K562 (cell line): ENCODE measurements around the gene MALAT1. TPM values are rescaled to one million over a fixed set of nuclear protein-coding genes. Genes with fewer than 3 reads are reported as not detected.

Source experiments
- ADNP ChIP-seq: fragments of 200-800 bp; sonication (Bioruptor generic); IDR thresholded peaks from 2 replicates; pipeline ENCODE4 v1.6.1; 2016; ENCODE audit warnings: missing genetic modification characterization, missing compliant biosample characterization
- GABPB2 ChIP-seq: fragments of 250-450 bp; sonication (Bioruptor Pico); conservative IDR thresholded peaks from 2 replicates; pipeline ENCODE4 v1.5.1; 2021; ENCODE audit warnings: mild to moderate bottlenecking
- GTF2A2 ChIP-seq: IDR thresholded peaks from 2 replicates; pipeline ENCODE4 v1.6.1; 2016; ENCODE audit warnings: mild to moderate bottlenecking, missing genetic modification characterization, missing compliant biosample characterization
- HIVEP1 ChIP-seq: fragments of 250-450 bp; sonication (Bioruptor Pico); IDR thresholded peaks from 2 replicates; pipeline ENCODE4 v1.4.0; 2020; ENCODE audit warnings: mild to moderate bottlenecking
- MAFF ChIP-seq: IDR thresholded peaks from 2 replicates; pipeline ENCODE4 v1.6.1; 2012; ENCODE audit warnings: low read length, improper control_type of control experiment
- POLR2AphosphoS2 ChIP-seq: IDR thresholded peaks from 2 replicates; pipeline ENCODE4 v1.6.1; 2012; ENCODE audit warnings: low read length, improper control_type of control experiment
- SP1 ChIP-seq: sonication (generic); formaldehyde crosslinking; IDR thresholded peaks from 2 replicates; pipeline ENCODE4 v1.8.1; 2022; ENCODE audit warnings: mild to moderate bottlenecking, missing genetic modification reagents
- ZNF3 ChIP-seq: fragments of 250-450 bp; sonication (Bioruptor Pico); IDR thresholded peaks from 2 replicates; pipeline ENCODE4 v1.5.0; 2021; ENCODE audit warnings: mild to moderate bottlenecking, moderate library complexity
- ZNF778 ChIP-seq: fragments of 450-650 bp; formaldehyde crosslinking; IDR thresholded peaks from 2 replicates; pipeline ENCODE4 v1.4.0; 2020; ENCODE audit warnings: mild to moderate bottlenecking, moderate library complexity
- ZSCAN32 ChIP-seq: fragments of 450-650 bp; formaldehyde crosslinking; IDR thresholded peaks from 2 replicates; pipeline ENCODE4 v1.4.0; 2020; ENCODE audit warnings: mild to moderate bottlenecking, moderate library complexity
- polyA plus RNA-seq, 8 experiments: library from polyadenylated mRNA; depleted of rRNA in 4 of 8; stranded (reverse) in 5 of 8; unstranded in 3 of 8; fragments of >200 nt; fragmentation: Nextera tagmentation in 2 of 8; fragmentation: Illumina TruSeq in 1 of 8; extraction: Ambion mirVana in 2 of 8; extraction: Trizol in 1 of 8; gene quantifications; 2 replicates each; pipeline versions ENCODE4 v1.2.1 to v1.2.3, GENCODE V29; 2011 to 2014; ENCODE audit warnings: inconsistent platforms in 1 of 8, missing spikeins in 1 of 8
- total RNA-seq, 7 experiments: library from RNA; depleted of rRNA in 6 of 7; stranded (reverse); fragments of >200 nt in 6 of 7; fragmentation: Illumina TruSeq in 2 of 7; extraction: Trizol in 2 of 7; gene quantifications; 2 replicates each; pipeline versions ENCODE4 v1.2.1 to v1.2.3, GENCODE V29; 2011 to 2021; ENCODE audit warnings: low replicate concordance in 1 of 7
- TF ChIP-seq, protein P1 (sequence below), 2 experiments: fragments of 450-650 bp; IDR thresholded peaks; 2 replicates each; pipeline ENCODE4 v1.6.1; 2016; ENCODE audit warnings: mild to moderate bottlenecking in 2 of 2, borderline replicate concordance in 1 of 2, low read depth in 1 of 2, moderate library complexity in 1 of 2
- TF ChIP-seq, protein P2 (sequence below): sonication (generic); formaldehyde crosslinking; IDR thresholded peaks from 2 replicates; pipeline ENCODE4 v1.8.1; 2023; ENCODE audit warnings: mild to moderate bottlenecking, missing genetic modification reagents
- TF ChIP-seq, protein P3 (sequence below): fragments of 150-350 bp; IDR thresholded peaks from 2 replicates; pipeline ENCODE4 v1.6.1; 2014; ENCODE audit warnings: low read depth, mild to moderate bottlenecking, low read length, borderline replicate concordance

Gene MALAT1
- total and polyA plus RNA-seq, 9 of the 15 experiments (the other 6 are each of a cell fraction or from before 2014, with no cell fraction given), result 363 to 8,715 (median 2,351) TPM

GRCh38 chr11:65497141-65498041 lies 1.5 kb upstream of the MALAT1 start (continued):
- TF ChIP-seq, protein P1, sequence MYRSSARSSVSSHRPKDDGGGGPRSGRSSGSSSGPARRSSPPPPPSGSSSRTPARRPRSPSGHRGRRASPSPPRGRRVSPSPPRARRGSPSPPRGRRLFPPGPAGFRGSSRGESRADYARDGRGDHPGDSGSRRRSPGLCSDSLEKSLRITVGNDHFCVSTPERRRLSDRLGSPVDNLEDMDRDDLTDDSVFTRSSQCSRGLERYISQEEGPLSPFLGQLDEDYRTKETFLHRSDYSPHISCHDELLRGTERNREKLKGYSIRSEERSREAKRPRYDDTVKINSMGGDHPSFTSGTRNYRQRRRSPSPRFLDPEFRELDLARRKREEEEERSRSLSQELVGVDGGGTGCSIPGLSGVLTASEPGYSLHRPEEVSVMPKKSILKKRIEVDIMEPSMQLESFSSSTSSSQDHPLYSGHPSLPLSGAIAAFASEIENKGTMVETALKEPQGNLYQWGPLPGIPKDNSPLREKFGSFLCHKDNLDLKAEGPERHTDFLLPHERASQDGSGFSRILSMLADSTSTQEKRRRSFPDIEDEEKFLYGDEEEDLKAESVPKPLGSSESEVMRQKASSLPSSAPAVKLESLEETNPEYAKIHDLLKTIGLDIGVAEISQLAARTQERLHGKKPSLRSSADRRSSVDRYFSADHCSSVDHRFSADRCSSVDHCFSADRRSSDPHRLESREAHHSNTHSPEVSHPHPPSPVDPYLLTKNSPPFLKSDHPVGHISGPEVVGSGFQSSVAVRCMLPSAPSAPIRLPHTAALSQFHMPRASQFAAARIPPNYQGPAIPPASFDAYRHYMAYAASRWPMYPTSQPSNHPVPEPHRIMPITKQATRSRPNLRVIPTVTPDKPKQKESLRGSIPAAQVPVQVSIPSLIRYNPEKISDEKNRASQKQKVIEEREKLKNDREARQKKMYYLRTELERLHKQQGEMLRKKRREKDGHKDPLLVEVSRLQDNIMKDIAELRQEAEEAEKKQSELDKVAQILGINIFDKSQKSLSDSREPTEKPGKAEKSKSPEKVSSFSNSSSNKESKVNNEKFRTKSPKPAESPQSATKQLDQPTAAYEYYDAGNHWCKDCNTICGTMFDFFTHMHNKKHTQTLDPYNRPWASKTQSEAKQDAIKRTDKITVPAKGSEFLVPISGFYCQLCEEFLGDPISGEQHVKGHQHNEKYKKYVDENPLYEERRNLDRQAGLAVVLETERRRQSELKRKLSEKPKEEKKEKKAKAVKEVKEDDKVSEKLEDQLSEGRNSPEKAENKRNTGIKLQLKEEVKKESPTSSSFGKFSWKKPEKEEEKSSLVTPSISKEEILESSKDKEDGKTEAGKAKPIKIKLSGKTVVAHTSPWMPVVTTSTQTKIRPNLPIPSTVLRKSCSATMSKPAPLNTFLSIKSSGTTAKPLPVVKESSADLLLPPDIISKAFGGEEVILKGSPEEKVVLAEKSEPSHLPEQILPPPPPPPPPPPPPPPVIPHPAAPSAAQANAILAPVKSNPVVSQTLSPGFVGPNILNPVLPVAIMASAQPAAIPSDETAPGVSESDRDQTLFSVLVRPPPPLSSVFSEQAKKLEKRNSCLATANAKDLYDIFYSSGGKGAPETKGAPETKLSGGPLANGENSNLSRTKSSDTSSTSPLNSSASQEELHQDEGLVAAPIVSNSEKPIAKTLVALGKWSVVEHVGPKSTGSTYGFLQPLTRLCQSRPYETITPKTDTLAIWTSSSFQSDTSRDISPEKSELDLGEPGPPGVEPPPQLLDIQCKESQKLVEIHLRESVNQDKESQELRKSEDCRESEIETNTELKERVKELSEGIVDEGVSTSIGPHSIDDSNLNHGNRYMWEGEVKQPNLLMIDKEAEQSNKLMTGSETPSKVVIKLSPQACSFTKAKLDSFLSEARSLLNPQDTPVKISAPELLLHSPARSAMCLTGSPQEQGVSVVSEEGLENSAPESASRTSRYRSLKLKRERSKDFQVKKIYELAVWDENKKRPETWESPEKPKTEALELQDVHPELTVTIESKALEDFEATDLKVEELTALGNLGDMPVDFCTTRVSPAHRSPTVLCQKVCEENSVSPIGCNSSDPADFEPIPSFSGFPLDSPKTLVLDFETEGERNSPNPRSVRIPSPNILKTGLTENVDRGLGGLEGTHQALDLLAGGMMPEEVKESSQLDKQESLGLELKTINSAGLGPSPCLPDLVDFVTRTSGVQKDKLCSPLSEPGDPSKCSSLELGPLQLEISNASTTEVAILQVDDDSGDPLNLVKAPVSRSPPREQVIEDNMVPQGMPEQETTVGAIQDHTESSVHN (IDR thresholded peaks at IDR 0.05; ENCODE audit: borderline replicate concordance in 1 of 2, low read depth in 1 of 2), result peak in 1 of 2 experiments; percentile 42; a peak in 2 of 4 replicates
- TF ChIP-seq, protein P2, sequence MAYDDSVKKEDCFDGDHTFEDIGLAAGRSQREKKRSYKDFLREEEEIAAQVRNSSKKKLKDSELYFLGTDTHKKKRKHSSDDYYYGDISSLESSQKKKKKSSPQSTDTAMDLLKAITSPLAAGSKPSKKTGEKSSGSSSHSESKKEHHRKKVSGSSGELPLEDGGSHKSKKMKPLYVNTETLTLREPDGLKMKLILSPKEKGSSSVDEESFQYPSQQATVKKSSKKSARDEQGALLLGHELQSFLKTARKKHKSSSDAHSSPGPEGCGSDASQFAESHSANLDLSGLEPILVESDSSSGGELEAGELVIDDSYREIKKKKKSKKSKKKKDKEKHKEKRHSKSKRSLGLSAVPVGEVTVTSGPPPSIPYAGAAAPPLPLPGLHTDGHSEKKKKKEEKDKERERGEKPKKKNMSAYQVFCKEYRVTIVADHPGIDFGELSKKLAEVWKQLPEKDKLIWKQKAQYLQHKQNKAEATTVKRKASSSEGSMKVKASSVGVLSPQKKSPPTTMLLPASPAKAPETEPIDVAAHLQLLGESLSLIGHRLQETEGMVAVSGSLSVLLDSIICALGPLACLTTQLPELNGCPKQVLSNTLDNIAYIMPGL, result no peak
- no peak for TF ChIP-seq ZNF778 (CRISPR knock-in tag)
- TF ChIP-seq MAFF, result no peak
- TF ChIP-seq POLR2AphosphoS2, result peak; percentile 86; the same call in 1 of the 2 replicates
- TF ChIP-seq GTF2A2 (tag), result no peak
- no peak for TF ChIP-seq ZSCAN32 (CRISPR knock-in tag)
- no peak for TF ChIP-seq ADNP (tag)
- TF ChIP-seq GABPB2 (CRISPR knock-in tag), result no peak
- TF ChIP-seq, protein P3, sequence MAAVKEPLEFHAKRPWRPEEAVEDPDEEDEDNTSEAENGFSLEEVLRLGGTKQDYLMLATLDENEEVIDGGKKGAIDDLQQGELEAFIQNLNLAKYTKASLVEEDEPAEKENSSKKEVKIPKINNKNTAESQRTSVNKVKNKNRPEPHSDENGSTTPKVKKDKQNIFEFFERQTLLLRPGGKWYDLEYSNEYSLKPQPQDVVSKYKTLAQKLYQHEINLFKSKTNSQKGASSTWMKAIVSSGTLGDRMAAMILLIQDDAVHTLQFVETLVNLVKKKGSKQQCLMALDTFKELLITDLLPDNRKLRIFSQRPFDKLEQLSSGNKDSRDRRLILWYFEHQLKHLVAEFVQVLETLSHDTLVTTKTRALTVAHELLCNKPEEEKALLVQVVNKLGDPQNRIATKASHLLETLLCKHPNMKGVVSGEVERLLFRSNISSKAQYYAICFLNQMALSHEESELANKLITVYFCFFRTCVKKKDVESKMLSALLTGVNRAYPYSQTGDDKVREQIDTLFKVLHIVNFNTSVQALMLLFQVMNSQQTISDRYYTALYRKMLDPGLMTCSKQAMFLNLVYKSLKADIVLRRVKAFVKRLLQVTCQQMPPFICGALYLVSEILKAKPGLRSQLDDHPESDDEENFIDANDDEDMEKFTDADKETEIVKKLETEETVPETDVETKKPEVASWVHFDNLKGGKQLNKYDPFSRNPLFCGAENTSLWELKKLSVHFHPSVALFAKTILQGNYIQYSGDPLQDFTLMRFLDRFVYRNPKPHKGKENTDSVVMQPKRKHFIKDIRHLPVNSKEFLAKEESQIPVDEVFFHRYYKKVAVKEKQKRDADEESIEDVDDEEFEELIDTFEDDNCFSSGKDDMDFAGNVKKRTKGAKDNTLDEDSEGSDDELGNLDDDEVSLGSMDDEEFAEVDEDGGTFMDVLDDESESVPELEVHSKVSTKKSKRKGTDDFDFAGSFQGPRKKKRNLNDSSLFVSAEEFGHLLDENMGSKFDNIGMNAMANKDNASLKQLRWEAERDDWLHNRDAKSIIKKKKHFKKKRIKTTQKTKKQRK, result peak; percentile 40; the same call in 1 of the 2 replicates
- TF ChIP-seq SP1 (CRISPR knock-in tag), result peak; percentile 89
- no peak for TF ChIP-seq ZNF3
- TF ChIP-seq HIVEP1 (CRISPR knock-in tag), result 0 out of 2 replicates have a peak, but pooled peaks have one; percentile 19
